ENCODE data around the gene TEX13D.

The TEX13D gene

GRCh38 chrX:124348885-124349453 lies 16.5 kb downstream of the TEX13D start:
- no peak for DNase-seq

DNA sequence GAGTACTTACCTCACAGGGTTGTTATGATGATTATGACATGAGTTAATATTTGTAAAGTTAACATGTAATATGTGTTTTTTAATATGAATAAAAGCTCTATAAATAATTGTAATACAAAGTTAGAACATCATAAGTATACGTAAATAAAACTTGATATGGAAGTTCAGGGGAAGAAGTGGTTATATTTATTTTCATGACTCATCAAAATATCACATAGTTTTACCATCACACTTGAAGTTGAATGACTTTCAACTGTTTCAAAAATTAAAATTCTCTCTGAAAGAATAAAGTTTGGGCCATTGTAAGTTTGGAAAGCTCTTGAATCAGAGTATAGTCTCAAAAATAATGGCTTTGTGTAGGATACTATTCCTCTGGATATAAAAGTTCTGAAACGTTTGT lies 22.2 kb downstream of the TEX13D start:
- no peak for DNase-seq

DNA sequence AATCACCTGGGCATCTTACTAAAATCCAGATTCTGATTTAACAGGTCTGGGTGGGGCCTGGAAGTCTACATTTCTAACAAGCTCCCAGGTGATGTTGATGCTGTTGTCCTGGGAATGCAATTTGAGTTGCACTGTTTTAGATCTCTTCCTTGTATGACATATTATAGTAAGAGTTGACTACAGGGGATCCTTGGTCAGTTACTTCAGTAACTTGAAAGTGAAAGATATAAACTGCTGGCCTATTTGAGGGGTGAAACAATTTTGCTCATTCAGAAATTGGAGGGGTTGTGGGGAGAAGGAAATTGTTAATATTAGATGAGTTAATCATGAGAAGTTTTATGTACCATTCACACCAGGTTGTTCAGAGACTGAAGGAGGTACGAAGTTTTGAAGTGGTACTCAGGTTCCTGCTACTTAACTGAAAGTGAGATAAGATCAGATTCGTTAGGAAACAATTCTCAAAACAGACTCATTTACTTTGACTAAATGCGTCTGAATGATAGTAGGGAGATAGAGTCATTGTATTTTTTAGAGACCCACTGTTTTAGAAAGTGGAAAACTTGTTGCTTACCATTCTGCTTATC lies 26.4 kb downstream of the TEX13D start:
- DNase-seq, result no peak

GRCh38 chrX:124362072-124362471 lies 29.6 kb downstream of the TEX13D start:
- no peak for DNase-seq

DNA sequence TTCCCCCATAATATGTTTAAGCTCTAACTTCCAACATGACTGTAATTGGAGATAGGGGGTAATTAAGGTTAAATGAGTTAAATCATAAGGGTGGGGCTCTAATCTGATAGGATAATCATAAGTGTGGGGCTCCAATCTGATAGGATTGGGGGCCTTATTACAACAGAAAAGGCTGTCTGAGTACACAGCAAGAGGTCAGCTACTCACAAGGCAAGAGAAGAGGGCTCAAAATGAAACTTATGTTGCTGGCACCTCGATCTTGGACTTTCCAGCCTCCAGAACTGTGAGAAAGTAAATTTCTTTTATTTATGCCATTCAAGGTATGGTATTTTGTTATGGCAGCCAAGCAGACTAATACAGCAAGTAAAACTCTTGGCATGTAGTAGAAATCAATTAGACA lies 30.3 kb downstream of the TEX13D start:
- DNase-seq, result no peak

- DNase-seq, result no peak
Observed at GRCh38 chrX:124369722-124370121, 37.3 kb downstream of the TEX13D start.

- no peak for DNase-seq
Observed at GRCh38 chrX:124373348-124373747, 40.9 kb downstream of the TEX13D start.

- no peak for DNase-seq
Observed at GRCh38 chrX:124378643-124379042, 46.2 kb downstream of the TEX13D start.

DNA sequence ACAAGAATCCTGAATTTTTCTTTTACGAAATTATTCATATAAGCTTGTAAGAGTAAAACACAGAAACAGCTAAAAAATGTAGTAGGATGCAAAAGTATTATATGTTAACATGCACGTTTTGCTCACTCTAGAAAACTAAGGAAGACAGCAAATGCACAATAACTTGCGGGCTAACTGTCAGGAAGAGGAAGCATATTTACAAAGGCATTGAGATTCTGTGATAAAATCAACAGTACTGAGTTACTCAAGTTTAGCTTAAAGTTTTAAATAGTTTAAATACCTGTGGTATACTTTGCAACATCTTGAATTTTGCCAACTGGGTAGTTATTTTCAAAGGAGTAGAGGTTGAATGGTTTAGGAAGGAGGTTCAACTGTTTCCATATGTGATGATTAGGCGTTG lies 50.9 kb downstream of the TEX13D start:
- DNase-seq, result no peak

DNA sequence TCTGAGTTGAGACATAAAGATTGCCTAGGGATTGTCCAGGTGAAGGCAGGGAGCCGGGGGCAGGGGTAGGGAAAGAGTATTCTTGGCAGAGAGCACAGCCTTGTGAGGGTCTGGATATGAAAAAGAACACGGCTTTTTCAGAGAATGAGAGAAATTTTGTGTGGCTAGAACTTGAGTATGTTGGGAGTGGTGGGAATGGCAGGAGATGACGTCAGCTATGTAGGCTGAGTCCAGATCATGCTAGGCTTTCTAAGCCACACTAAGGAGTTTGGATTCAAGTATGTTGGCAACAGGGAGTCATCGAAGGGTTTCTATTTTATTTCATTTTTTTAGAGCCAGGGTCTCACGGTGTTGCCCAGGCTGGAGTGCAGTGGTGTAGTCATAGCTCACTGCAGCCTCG lies 53.9 kb downstream of the TEX13D start:
- DNase-seq, result no peak

Measured in retina (tissue), 1 donor.